H9 (cell line): ENCODE measurements around the gene VAMP3. TPM values are rescaled to one million over a fixed set of nuclear protein-coding genes. Genes with fewer than 3 reads are reported as not detected.

Experiments used
- DNase-seq: peaks from one replicate; pipeline ENCODE4 v3.0.0-alpha.2; 2017
- H2AFZ ChIP-seq: one replicate; pipeline ENCODE4 v1.6.1; 2013; ENCODE audit warnings: mild to moderate bottlenecking, low read length, control low read depth, moderate library complexity
- H2AK5ac ChIP-seq: 2 replicates; pipeline ENCODE4 v1.6.1; 2013; ENCODE audit warnings: low read length, control low read depth, mixed read lengths; ENCODE audit not compliant: insufficient read length
- H2BK120ac ChIP-seq: one replicate; pipeline ENCODE4 v1.6.1; 2013; ENCODE audit warnings: low read depth, mild to moderate bottlenecking, low read length, control low read depth, inconsistent platforms; ENCODE audit not compliant: poor library complexity, severe bottlenecking
- H2BK12ac ChIP-seq: 2 replicates; pipeline ENCODE4 v1.6.1; 2013; ENCODE audit warnings: low read length, control low read depth, mixed read lengths, low read depth; ENCODE audit not compliant: insufficient read length
- H2BK15ac ChIP-seq: 2 replicates; pipeline ENCODE4 v1.6.1; 2013; ENCODE audit warnings: low read depth, low read length, control low read depth
- H2BK20ac ChIP-seq: one replicate; pipeline ENCODE4 v1.6.1; 2013; ENCODE audit warnings: low read depth, mild to moderate bottlenecking, low read length, control low read depth, inconsistent platforms; ENCODE audit not compliant: poor library complexity, severe bottlenecking
- H2BK5ac ChIP-seq: 2 replicates; pipeline ENCODE4 v1.6.1; 2013; ENCODE audit warnings: low read length, control low read depth, mixed read lengths; ENCODE audit not compliant: insufficient read length
- H3K14ac ChIP-seq: 2 replicates; pipeline ENCODE4 v1.6.1; 2013; ENCODE audit warnings: low read length, control low read depth; ENCODE audit not compliant: insufficient read depth
- H3K18ac ChIP-seq: 2 replicates; pipeline ENCODE4 v1.6.1; 2013; ENCODE audit warnings: low read depth, mild to moderate bottlenecking, mixed read lengths, low read length, control low read depth; ENCODE audit not compliant: insufficient read length
- H3K23ac ChIP-seq: 2 replicates; pipeline ENCODE4 v1.6.1; 2013; ENCODE audit warnings: low read length, control low read depth, mixed read lengths, low read depth; ENCODE audit not compliant: insufficient read length
- H3K23me2 ChIP-seq: 2 replicates; pipeline ENCODE4 v1.6.1; 2013; ENCODE audit warnings: low read depth, mild to moderate bottlenecking, mixed read lengths, low read length, control low read depth; ENCODE audit not compliant: insufficient read length, poor library complexity, severe bottlenecking
- H3K27ac ChIP-seq: 2 replicates; pipeline ENCODE4 v1.5.1; 2013; ENCODE audit warnings: low read length, control low read depth, mixed read lengths, low read depth; ENCODE audit not compliant: insufficient read length
- H3K27me3 ChIP-seq: 2 replicates; pipeline ENCODE4 v1.6.1; 2013; ENCODE audit warnings: low read length, control low read depth, inconsistent platforms; ENCODE audit not compliant: insufficient read depth
- H3K4ac ChIP-seq: 2 replicates; pipeline ENCODE4 v1.6.1; 2013; ENCODE audit warnings: low read depth, mild to moderate bottlenecking, control low read depth, inconsistent platforms, low read length, moderate library complexity
- H3K4me1 ChIP-seq: 2 replicates; pipeline ENCODE4 v1.6.1; 2013; ENCODE audit warnings: low read length, control low read depth, inconsistent platforms; ENCODE audit not compliant: insufficient read depth
- H3K4me2 ChIP-seq: 2 replicates; pipeline ENCODE4 v1.6.1; 2013; ENCODE audit warnings: low read length, control low read depth, mixed read lengths; ENCODE audit not compliant: insufficient read length, insufficient read depth
- H3K56ac ChIP-seq: 2 replicates; pipeline ENCODE4 v1.6.1; 2013; ENCODE audit warnings: low read depth, mild to moderate bottlenecking, mixed read lengths, low read length, control low read depth; ENCODE audit not compliant: insufficient read length
- H3K79me1 ChIP-seq: 2 replicates; pipeline ENCODE4 v1.6.1; 2013; ENCODE audit warnings: low read depth, mild to moderate bottlenecking, moderate library complexity, low read length, control low read depth, inconsistent platforms; ENCODE audit not compliant: insufficient read depth, poor library complexity, severe bottlenecking
- H3K79me2 ChIP-seq: 2 replicates; pipeline ENCODE4 v1.6.1; 2013; ENCODE audit warnings: low read length, control low read depth, inconsistent platforms; ENCODE audit not compliant: insufficient read depth
- H3K9ac ChIP-seq: 2 replicates; pipeline ENCODE4 v1.6.1; 2013; ENCODE audit warnings: low read length, control low read depth, mixed read lengths; ENCODE audit not compliant: insufficient read length; ENCODE audit errors: extremely low read depth
- H3K9me3 ChIP-seq: one replicate; pipeline ENCODE4 v1.6.1; 2013; ENCODE audit warnings: low read depth, low read length, inconsistent platforms; ENCODE audit not compliant: control insufficient read depth
- H3T11ph ChIP-seq: one replicate; pipeline ENCODE4 v1.6.1; 2013; ENCODE audit warnings: mild to moderate bottlenecking, low read length, control low read depth, inconsistent platforms
- H4K20me1 ChIP-seq: one replicate; pipeline ENCODE4 v1.6.1; 2013; ENCODE audit not compliant: control insufficient read depth, insufficient read length, insufficient read depth
- H4K5ac ChIP-seq: 2 replicates; pipeline ENCODE4 v1.6.1; 2013; ENCODE audit warnings: low read depth, mild to moderate bottlenecking, mixed read lengths, low read length, control low read depth; ENCODE audit not compliant: insufficient read length
- H4K8ac ChIP-seq: replicated peaks from 2 replicates; pipeline ENCODE4 v1.6.1; 2013; ENCODE audit warnings: low read length, control low read depth, mixed read lengths, low read depth; ENCODE audit not compliant: insufficient read length
- H4K91ac ChIP-seq: 2 replicates; pipeline ENCODE4 v1.6.1; 2013; ENCODE audit warnings: low read depth, mild to moderate bottlenecking, moderate library complexity, mixed read lengths, low read length, control low read depth; ENCODE audit not compliant: insufficient read length
- H3K27ac Mint-ChIP-seq, 3 experiments: 2 replicates in 2 of 3; 3 replicates in 1 of 3; pipeline ENCODE4 v1.8.0; 2020 to 2021; ENCODE audit warnings: mixed read lengths in 3 of 3, mild to moderate bottlenecking in 1 of 3, moderate library complexity in 1 of 3
- H3K27me3 Mint-ChIP-seq: 2 replicates; pipeline ENCODE4 v1.8.0; 2021; ENCODE audit warnings: low read depth, mild to moderate bottlenecking, moderate library complexity, mixed read lengths
- H3K36me3 Mint-ChIP-seq, 3 experiments: 2 replicates in 2 of 3; 3 replicates in 1 of 3; pipeline ENCODE4 v1.8.0; 2020 to 2021; ENCODE audit warnings: low read depth in 3 of 3, mixed read lengths in 3 of 3; ENCODE audit not compliant: insufficient read depth in 1 of 3
- H3K4me1 Mint-ChIP-seq, 2 experiments: 2 replicates each; pipeline ENCODE4 v1.8.0; 2020; ENCODE audit warnings: mixed read lengths in 2 of 2
- H3K4me3 Mint-ChIP-seq, 2 experiments: 2 replicates in 1 of 2; 3 replicates in 1 of 2; pipeline ENCODE4 v1.8.0; 2020 to 2021; ENCODE audit warnings: mild to moderate bottlenecking in 2 of 2, mixed read lengths in 2 of 2, moderate library complexity in 1 of 2
- H3K9me3 Mint-ChIP-seq, 2 experiments: 2 replicates in 1 of 2; 3 replicates in 1 of 2; pipeline ENCODE4 v1.8.0; 2020; ENCODE audit warnings: mild to moderate bottlenecking in 2 of 2, mixed read lengths in 2 of 2, moderate library complexity in 1 of 2
- CTCF ChIP-seq: fragments of 200-600 bp; sonication (generic); conservative IDR thresholded peaks from 3 replicates; pipeline ENCODE4 v1.8.0; 2021; ENCODE audit warnings: antibody characterized with exemption, mild to moderate bottlenecking
- WGBS: extraction: QIAGEN DNeasy Blood & Tissue Kit; methylation state at CpG from one replicate; pipeline ENCODE4 v1.1.7; 2013; ENCODE audit warnings: missing lambda C conversion rate, low lambda C conversion rate, mixed read lengths; ENCODE audit not compliant: insufficient read length; ENCODE audit errors: extremely low coverage; 5-methylcytosine and 5-hydroxymethylcytosine counted together
- total RNA-seq: library from RNA; stranded (reverse); gene quantifications from 2 replicates; pipeline ENCODE4 v1.2.1, GENCODE V29; 2021

VAMP3 gene
- total RNA-seq, 1 experiment from 2014 or later: 42.9 TPM

GRCh38 chr1:7827126-7827955, 56.2 kb downstream of the VAMP3 start:
- no peak overlapping the region; a peak in 3 of 7 replicates for H3K27ac Mint-ChIP-seq
- H4K91ac ChIP-seq: no peak overlapping the region
- no peak overlapping the region for H3T11ph ChIP-seq
- no peak overlapping the region for H2AK5ac ChIP-seq
- H3K18ac ChIP-seq: no peak overlapping the region
- H3K23me2 ChIP-seq: no peaks in the 10 kb centered on the region
- WGBS: no CpG with 5 or more reads among the region's 39 CpGs
- H2BK15ac ChIP-seq: no peak overlapping the region
- no peak for TF ChIP-seq CTCF
- no peaks in the 10 kb centered on the region for H3K27me3 Mint-ChIP-seq
- no peak overlapping the region for H2BK120ac ChIP-seq
- no peaks in the 10 kb centered on the region for H3K9me3 ChIP-seq
- no peak overlapping the region for H3K9ac ChIP-seq
- no peak overlapping the region for H2AFZ ChIP-seq
- no peak overlapping the region for H3K56ac ChIP-seq
- H3K27ac ChIP-seq: no peak overlapping the region
- no peaks in the 10 kb centered on the region for H3K79me1 ChIP-seq
- no peak overlapping the region for H3K23ac ChIP-seq
- H3K4me1 ChIP-seq: no peaks in the 10 kb centered on the region
- H3K14ac ChIP-seq: no peak overlapping the region
- H4K8ac ChIP-seq: no peak overlapping the region
- H2BK5ac ChIP-seq: no peak overlapping the region
- H3K4ac ChIP-seq: no peak overlapping the region
- no peak for DNase-seq
- no peak overlapping the region for H2BK20ac ChIP-seq
- H3K4me2 ChIP-seq: no peak overlapping the region
- no peak overlapping the region for H2BK12ac ChIP-seq
- no peaks in the 10 kb centered on the region for H3K4me1 Mint-ChIP-seq
- H3K9me3 Mint-ChIP-seq: no peaks in the 10 kb centered on the region
- H4K5ac ChIP-seq: no peak overlapping the region
- no peaks in the 10 kb centered on the region for H3K27me3 ChIP-seq
- no peaks in the 10 kb centered on the region for H4K20me1 ChIP-seq
- H3K79me2 ChIP-seq: no peaks in the 10 kb centered on the region
- H3K36me3 Mint-ChIP-seq: peaks cover 2 to 27% (median 16%) of the 10 kb centered on the region in 3 experiments; a peak in 5 of 7 replicates
- H3K4me3 Mint-ChIP-seq: no peak overlapping the region

Other genes starting within 250 kb of the VAMP3 start
- 9.0 and 9.3 TPM in 2 replicates for gene PER3, start 13.0 kb downstream of the VAMP3 start, total RNA-seq
- gene UTS2, start 81.8 kb downstream of the VAMP3 start, total RNA-seq: not detected in 2 replicates
- gene TNFRSF9, start 169.5 kb downstream of the VAMP3 start, total RNA-seq: not detected in 2 replicates
- 370 and 379 TPM in 2 replicates for gene PARK7, start 190.4 kb downstream of the VAMP3 start, total RNA-seq